ENCODE results near the gene KLF7.

DNA sequence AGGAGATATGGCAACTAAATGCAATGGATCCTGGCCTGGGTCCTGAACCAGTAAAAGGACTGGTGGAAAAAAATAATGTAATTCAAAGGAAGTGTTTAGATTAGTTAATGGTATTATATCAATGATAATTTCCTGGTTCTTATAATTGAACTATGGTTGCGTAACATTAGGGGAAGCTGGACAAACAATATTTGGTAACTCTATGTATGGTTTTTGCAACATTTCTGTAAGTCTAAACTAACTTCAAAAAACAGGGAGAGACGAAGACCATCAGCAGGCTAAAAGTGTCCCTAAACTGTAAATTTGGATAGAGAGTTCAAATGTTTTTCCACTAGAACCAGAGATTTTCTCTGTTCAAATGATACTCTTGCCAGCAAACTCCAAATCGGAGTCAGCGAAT lies 36.9 kb downstream of the KLF7 start:
- TF ChIP-seq, protein P1, sequence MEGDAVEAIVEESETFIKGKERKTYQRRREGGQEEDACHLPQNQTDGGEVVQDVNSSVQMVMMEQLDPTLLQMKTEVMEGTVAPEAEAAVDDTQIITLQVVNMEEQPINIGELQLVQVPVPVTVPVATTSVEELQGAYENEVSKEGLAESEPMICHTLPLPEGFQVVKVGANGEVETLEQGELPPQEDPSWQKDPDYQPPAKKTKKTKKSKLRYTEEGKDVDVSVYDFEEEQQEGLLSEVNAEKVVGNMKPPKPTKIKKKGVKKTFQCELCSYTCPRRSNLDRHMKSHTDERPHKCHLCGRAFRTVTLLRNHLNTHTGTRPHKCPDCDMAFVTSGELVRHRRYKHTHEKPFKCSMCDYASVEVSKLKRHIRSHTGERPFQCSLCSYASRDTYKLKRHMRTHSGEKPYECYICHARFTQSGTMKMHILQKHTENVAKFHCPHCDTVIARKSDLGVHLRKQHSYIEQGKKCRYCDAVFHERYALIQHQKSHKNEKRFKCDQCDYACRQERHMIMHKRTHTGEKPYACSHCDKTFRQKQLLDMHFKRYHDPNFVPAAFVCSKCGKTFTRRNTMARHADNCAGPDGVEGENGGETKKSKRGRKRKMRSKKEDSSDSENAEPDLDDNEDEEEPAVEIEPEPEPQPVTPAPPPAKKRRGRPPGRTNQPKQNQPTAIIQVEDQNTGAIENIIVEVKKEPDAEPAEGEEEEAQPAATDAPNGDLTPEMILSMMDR (IDR thresholded peaks at IDR 0.05; ENCODE audit: borderline replicate concordance, extremely low read depth, low read length, poor library complexity, severe bottlenecking): no peak
- no peak for TF ChIP-seq EZH2 (IDR thresholded peaks at IDR 0.05; ENCODE audit: borderline replicate concordance, low read depth, low read length, severe bottlenecking)

All from DND-41 (cell line).